Calu3 (cell line): ENCODE data around the gene SIPA1. TPM values are rescaled to one million over a fixed set of nuclear protein-coding genes. Genes with fewer than 3 reads are reported as not detected.

ENCODE experiments used
- BruUV-seq: library from RNA; stranded (reverse); fragments of 400-500 nt; replicated peaks from 2 replicates; lab custom pipeline; 2021; lab: Mats Ljungman, UMichigan
- CTCF ChIA-PET: fragments of 300-600 bp; sonication (Branson Sonifier 250); formaldehyde crosslinking; loops from one replicate; lab custom pipeline; 2022; ENCODE audit warnings: antibody characterized with exemption; lab: Charles Lee
- DNase-seq: peaks from one replicate; pipeline ENCODE4 v3.0.0; 2022
- H3K27ac Mint-ChIP-seq: one replicate; pipeline ENCODE4 v1.8.0; 2022; ENCODE audit warnings: mixed read lengths; ENCODE audit not compliant: unreplicated experiment
- H3K27me3 Mint-ChIP-seq: one replicate; pipeline ENCODE4 v1.8.0; 2022; ENCODE audit warnings: mixed read lengths; ENCODE audit not compliant: unreplicated experiment
- H3K36me3 Mint-ChIP-seq: one replicate; pipeline ENCODE4 v1.8.0; 2022; ENCODE audit warnings: mild to moderate bottlenecking, moderate library complexity, mixed read lengths; ENCODE audit not compliant: insufficient read depth, unreplicated experiment
- H3K4me1 Mint-ChIP-seq: one replicate; pipeline ENCODE4 v1.8.0; 2022; ENCODE audit warnings: mild to moderate bottlenecking, low read depth, mixed read lengths; ENCODE audit not compliant: unreplicated experiment
- H3K4me3 Mint-ChIP-seq: one replicate; pipeline ENCODE4 v1.8.0; 2022; ENCODE audit warnings: mild to moderate bottlenecking, low read depth, moderate library complexity, mixed read lengths; ENCODE audit not compliant: unreplicated experiment
- H3K9me3 Mint-ChIP-seq: one replicate; pipeline ENCODE4 v1.8.0; 2022; ENCODE audit warnings: low read depth, mixed read lengths; ENCODE audit not compliant: unreplicated experiment
- intact Hi-C: fragments of 100-400 bp; cut with micrococcal nuclease; formaldehyde crosslinking; loops from one replicate; pipeline ENCODE4 v1.10.0; 2022; ENCODE audit not compliant: unreplicated experiment
- total RNA-seq: library from RNA; stranded (reverse); gene quantifications from 2 replicates; pipeline ENCODE4 v1.2.3, GENCODE V29; 2022
- TF ChIP-seq, protein P1 (sequence below): fragments of 200-600 bp; IDR thresholded peaks from one replicate; pipeline ENCODE4 v1.8.0; 2022; ENCODE audit warnings: antibody characterized with exemption; ENCODE audit not compliant: unreplicated experiment

Gene SIPA1
- total RNA-seq, 1 experiment from 2014 or later = 41.3 TPM

DNA sequence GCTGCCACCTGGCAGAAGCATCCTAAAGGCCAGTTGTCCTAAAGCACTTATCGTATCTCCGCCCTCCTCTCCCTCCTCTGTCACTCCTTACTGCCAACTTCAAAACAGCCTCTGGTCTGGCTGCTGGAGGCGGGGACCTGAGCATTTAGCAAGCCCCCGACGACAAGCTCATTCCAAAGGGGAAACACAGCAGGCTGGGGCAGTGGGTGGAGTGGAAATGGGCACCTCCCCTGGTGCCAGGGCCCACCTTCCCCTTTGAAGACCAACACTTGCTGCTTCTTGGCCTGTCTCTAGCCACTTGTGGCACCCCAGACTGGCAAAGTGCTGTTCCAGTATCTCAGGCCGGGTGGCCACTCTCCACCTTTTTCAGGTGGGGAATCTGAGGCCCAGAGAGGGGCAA, 27.5 kb upstream of the SIPA1 start:
- no TSS peak for BruUV-seq
- TF ChIP-seq, protein P1, sequence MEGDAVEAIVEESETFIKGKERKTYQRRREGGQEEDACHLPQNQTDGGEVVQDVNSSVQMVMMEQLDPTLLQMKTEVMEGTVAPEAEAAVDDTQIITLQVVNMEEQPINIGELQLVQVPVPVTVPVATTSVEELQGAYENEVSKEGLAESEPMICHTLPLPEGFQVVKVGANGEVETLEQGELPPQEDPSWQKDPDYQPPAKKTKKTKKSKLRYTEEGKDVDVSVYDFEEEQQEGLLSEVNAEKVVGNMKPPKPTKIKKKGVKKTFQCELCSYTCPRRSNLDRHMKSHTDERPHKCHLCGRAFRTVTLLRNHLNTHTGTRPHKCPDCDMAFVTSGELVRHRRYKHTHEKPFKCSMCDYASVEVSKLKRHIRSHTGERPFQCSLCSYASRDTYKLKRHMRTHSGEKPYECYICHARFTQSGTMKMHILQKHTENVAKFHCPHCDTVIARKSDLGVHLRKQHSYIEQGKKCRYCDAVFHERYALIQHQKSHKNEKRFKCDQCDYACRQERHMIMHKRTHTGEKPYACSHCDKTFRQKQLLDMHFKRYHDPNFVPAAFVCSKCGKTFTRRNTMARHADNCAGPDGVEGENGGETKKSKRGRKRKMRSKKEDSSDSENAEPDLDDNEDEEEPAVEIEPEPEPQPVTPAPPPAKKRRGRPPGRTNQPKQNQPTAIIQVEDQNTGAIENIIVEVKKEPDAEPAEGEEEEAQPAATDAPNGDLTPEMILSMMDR = no peak
- DNase-seq = no peak
- H3K36me3 Mint-ChIP-seq = peaks cover 79% of the 10 kb centered on the region
- CTCF ChIA-PET = interaction anchor here (1.2 to 1.5 kb wide), 2 partner anchors 8 to 17 kb away, joined by 3 read pairs; no protein-coding TSS in a partner anchor
- H3K27me3 Mint-ChIP-seq = no peaks in the 10 kb centered on the region
- intact Hi-C loops = no loop called here
- peaks cover 37% of the 10 kb centered on the region for H3K4me1 Mint-ChIP-seq
- peak overlapping the region; percentile 3 for H3K4me3 Mint-ChIP-seq
- no peaks in the 10 kb centered on the region for H3K9me3 Mint-ChIP-seq
- no peak overlapping the region for H3K27ac Mint-ChIP-seq

DNA sequence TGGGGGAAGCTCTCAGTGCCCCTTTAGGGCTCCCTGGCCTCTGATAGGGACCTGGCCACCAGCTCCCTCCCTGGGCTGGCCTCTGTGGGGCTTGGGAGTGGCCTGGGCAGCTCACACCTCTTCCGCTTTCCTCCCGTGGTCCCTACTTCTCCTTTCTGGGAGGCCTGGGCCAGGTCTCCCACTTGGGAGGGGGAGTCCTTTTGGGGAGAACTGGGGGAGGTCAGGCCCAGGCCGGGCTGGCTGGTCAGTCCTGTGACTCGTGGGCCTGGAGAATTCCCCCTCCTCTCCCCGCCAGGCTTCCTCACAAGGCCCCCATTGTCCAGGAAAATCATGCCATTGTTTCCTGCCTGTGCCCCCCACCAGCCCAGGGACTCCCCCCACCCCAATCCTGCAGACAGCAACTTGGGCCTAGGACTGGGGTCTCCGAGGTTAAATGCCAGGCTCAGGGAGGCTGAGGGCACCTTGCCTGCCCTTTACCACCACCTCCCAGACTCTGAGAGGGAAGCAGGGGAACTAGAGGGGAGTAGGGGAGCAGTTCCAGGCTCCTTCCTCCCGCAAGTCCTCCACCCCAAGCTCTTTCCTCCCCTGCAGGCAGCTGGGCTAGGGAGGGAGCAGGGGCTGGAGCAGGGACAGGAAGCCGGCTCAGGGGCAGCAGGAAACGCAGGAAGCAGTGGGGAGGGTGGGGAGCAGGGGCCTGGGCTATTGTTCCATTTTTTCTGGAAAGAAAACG, 26.7 kb upstream of the SIPA1 start:
- intact Hi-C loops = no loop called here
- Mint-ChIP-seq H3K4me1 (peaks cover 37% of the 10 kb centered on the region), H3K36me3 (peaks cover 80% of the 10 kb centered on the region), H3K9me3 (no peaks in the 10 kb centered on the region), H3K4me3 (no peak overlapping the region), H3K27ac (no peak overlapping the region), H3K27me3 (no peaks in the 10 kb centered on the region)
- no peak for DNase-seq
- BruUV-seq = no TSS peak
- TF ChIP-seq, protein P1 = no peak
- CTCF ChIA-PET = no interaction called here

DNA sequence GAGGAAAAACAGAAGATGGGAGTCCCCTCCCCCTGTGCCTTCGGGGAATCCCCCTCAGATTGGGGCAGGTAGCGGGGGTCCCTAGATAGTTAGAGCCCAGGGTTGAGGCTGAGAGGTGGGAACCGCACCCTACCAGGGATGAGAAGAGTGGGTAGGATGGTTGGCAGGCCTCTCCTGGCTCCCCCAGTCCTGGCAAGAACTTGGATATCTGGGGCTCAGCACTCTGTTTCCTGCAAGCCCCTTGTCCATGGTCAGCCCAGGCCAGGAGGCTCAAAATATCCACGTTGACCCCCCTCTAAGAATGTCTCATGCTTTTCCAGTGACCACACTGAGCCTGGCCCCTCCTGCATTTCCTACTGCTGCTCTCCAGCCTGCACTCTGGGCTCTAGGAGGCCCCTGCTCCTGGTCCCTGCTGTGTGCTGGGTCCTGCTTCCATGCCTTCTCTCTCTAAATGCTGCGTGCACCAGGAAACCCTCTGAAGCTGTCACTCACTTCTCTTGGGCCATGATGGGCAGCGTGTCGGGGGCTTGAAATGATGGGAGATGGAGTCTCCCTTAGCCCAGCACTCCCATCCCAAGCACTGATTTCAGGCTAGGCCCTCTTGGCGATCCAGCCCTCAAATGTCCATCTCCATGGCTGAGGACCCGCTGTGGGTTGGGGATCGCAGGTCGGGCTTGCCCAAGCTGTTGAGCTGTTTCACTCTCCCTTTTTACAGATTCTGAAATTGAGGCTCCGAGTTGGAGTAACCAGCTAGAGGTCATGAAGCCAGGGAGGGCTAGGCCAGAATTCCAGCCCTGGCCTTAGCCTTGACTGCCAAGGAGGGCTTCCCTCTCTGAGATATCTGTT, 25.9 kb upstream of the SIPA1 start:
- Mint-ChIP-seq H3K9me3 (no peaks in the 10 kb centered on the region), H3K36me3 (peaks cover 82% of the 10 kb centered on the region), H3K4me3 (peak overlapping the region; percentile 93), H3K27me3 (no peaks in the 10 kb centered on the region), H3K27ac (peak overlapping the region; percentile 19), H3K4me1 (peaks cover 45% of the 10 kb centered on the region)
- no peak for DNase-seq
- TF ChIP-seq, protein P1 = no peak
- BruUV-seq = no TSS peak
- CTCF ChIA-PET = interaction anchor here (0.6 kb wide), 1 partner anchor 9 kb away, joined by 3 read pairs; no protein-coding TSS in a partner anchor
- intact Hi-C loops = no loop called here

DNA sequence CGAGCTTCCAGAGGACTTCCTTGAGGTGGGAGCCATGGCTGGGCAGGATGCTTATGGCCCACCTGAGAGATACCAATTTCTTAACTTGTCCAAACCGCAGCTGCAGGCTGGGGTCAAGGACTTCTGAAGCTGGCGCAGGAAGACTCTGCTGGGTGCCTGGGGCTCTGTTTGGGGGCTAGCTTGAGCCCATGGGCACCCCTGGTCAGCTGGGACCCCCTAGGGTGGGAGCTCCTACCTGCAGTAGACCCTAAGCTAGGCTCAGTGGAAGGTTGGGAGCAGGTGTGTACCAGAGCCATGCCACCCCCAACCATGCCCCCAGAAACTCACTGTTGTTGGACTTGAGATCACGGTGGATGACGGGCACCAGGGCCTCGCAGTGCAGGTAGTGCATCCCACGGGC, 25.2 kb upstream of the SIPA1 start:
- H3K27ac Mint-ChIP-seq = peak overlapping the region; percentile 95
- CTCF ChIA-PET = interaction anchor here (0.6 kb wide), 1 partner anchor 10 kb away, joined by 3 read pairs; no protein-coding TSS in a partner anchor
- no TSS peak for BruUV-seq

More for the DNA sequence above, 25.2 kb upstream of the SIPA1 start:
- peak overlapping the region; percentile 93 for H3K4me3 Mint-ChIP-seq
- H3K4me1 Mint-ChIP-seq = peaks cover 46% of the 10 kb centered on the region
- H3K9me3 Mint-ChIP-seq = no peaks in the 10 kb centered on the region
- H3K27me3 Mint-ChIP-seq = no peaks in the 10 kb centered on the region
- H3K36me3 Mint-ChIP-seq = peaks cover 83% of the 10 kb centered on the region
- TF ChIP-seq, protein P1 = no peak
- intact Hi-C loops = no loop called here
- no peak for DNase-seq
